NCI-H460 (cell line): ENCODE measurements around the gene CFAP221. TPM values are rescaled to one million over a fixed set of nuclear protein-coding genes. Genes with fewer than 3 reads are reported as not detected.

Source experiments
- DNase-seq: peaks from one replicate; pipeline ENCODE4 v3.0.0-alpha.2; 2016; ENCODE audit warnings: low read depth; ENCODE audit errors: extremely low read depth
- total RNA-seq: library from RNA; depleted of rRNA; stranded (reverse); fragments of >200 nt; shearing (Covaris generic); gene quantifications from 2 replicates; pipeline ENCODE4 v1.2.3, GENCODE V29; 2014

The CFAP221 gene
- total RNA-seq, 1 experiment from 2014 or later: not detected

- DNase-seq: no peak
Measured at GRCh38 chr2:119674711-119675500, 130.7 kb downstream of the CFAP221 start.

GRCh38 chr2:119678021-119678656 is 133.9 kb downstream of the CFAP221 start:
- no peak for DNase-seq

- DNase-seq: no peak
Measured at GRCh38 chr2:119679526-119679837, 135.2 kb downstream of the CFAP221 start.

GRCh38 chr2:119679846-119680245 is 135.6 kb downstream of the CFAP221 start:
- DNase-seq: no peak

- DNase-seq: no peak
Measured at GRCh38 chr2:119680457-119681202, 136.4 kb downstream of the CFAP221 start.

- DNase-seq: no peak
Measured at GRCh38 chr2:119681203-119681867, 137.1 kb downstream of the CFAP221 start.

GRCh38 chr2:119681868-119682220 is 137.6 kb downstream of the CFAP221 start:
- DNase-seq: no peak

GRCh38 chr2:119682578-119682977 is 138.3 kb downstream of the CFAP221 start:
- no peak for DNase-seq

GRCh38 chr2:119683074-119683712 is 138.9 kb downstream of the CFAP221 start:
- no peak for DNase-seq

GRCh38 chr2:119683713-119684443 is 139.6 kb downstream of the CFAP221 start:
- DNase-seq: no peak

GRCh38 chr2:119684518-119684917 is 140.3 kb downstream of the CFAP221 start:
- no peak for DNase-seq

- DNase-seq: no peak
Measured at GRCh38 chr2:119688616-119689015, 144.4 kb downstream of the CFAP221 start.

- DNase-seq: no peak
Measured at GRCh38 chr2:119689218-119689617, 145.0 kb downstream of the CFAP221 start.

- DNase-seq: no peak
Measured at GRCh38 chr2:119691189-119691588, 146.9 kb downstream of the CFAP221 start.

GRCh38 chr2:119691651-119692245 is 147.5 kb downstream of the CFAP221 start:
- DNase-seq: no peak

GRCh38 chr2:119692310-119692709 is 148.1 kb downstream of the CFAP221 start:
- no peak for DNase-seq

- no peak for DNase-seq
Measured at GRCh38 chr2:119692954-119693353, 148.7 kb downstream of the CFAP221 start.

GRCh38 chr2:119693567-119693966 is 149.3 kb downstream of the CFAP221 start:
- DNase-seq: no peak

- no peak for DNase-seq
Measured at GRCh38 chr2:119693967-119694366, 149.7 kb downstream of the CFAP221 start.

- no peak for DNase-seq
Measured at GRCh38 chr2:119694470-119694844, 150.2 kb downstream of the CFAP221 start.
